GM19035 (cell line): Measurements from ENCODE around the gene BRF1.

Experiments used
- ATAC-seq: cut with Tn5 transposase; IDR thresholded peaks from one replicate; pipeline ENCODE4 v1.9.1; 2021; ENCODE audit not compliant: unreplicated experiment

Gene BRF1

GRCh38 chr14:105161309-105161708 is 139.5 kb downstream of the BRF1 start:
- no peak for ATAC-seq

GRCh38 chr14:105160776-105161175 is 140.0 kb downstream of the BRF1 start:
- ATAC-seq, result no peak

GRCh38 chr14:105159344-105159743 is 141.5 kb downstream of the BRF1 start:
- ATAC-seq, result no peak
